IMR-90 (cell line): ENCODE measurements around the gene IGF1R. TPM values are rescaled to one million over a fixed set of nuclear protein-coding genes. Genes with fewer than 3 reads are reported as not detected.

ENCODE experiments used
- ATAC-seq: fragments of 200-7000 bp; cut with Tn5 transposase; 2 replicates; pipeline ENCODE4 v1.9.1; 2020; ENCODE audit warnings: low read depth, mild to moderate bottlenecking, moderate library complexity
- BruUV-seq: library from RNA; stranded (reverse); fragments of 400-500 nt; replicated peaks from 2 replicates; lab custom pipeline; 2021; lab: Mats Ljungman, UMichigan
- CTCF ChIA-PET: fragments of 300-600 bp; formaldehyde crosslinking; extraction: SDS; loops from one replicate; lab custom pipeline; 2021; ENCODE audit warnings: antibody characterized with exemption; lab: Yijun Ruan, JAX
- POLR2A ChIA-PET: fragments of 300-600 bp; sonication (Branson Sonifier 250); formaldehyde crosslinking; loops from one replicate; lab custom pipeline; 2022; ENCODE audit warnings: antibody characterized with exemption; ENCODE audit not compliant: unreplicated experiment; lab: Charles Lee
- DNase-seq: peaks from one replicate; pipeline ENCODE4 v3.0.0; 2013
- H2AFZ ChIP-seq: replicated peaks from 2 replicates; pipeline ENCODE3; 2013; ENCODE audit warnings: low read length, mild to moderate bottlenecking; ENCODE audit not compliant: poor library complexity
- H2AK5ac ChIP-seq: 2 replicates; pipeline ENCODE4 v1.6.1; 2013; ENCODE audit warnings: low read depth, low read length, inconsistent platforms
- H2AK9ac ChIP-seq: replicated peaks from 2 replicates; pipeline ENCODE3; 2013; ENCODE audit warnings: mild to moderate bottlenecking, low read depth, low read length, moderate library complexity; ENCODE audit not compliant: poor library complexity
- H2BK120ac ChIP-seq: 2 replicates; pipeline ENCODE4 v1.6.1; 2013; ENCODE audit warnings: low read depth, low read length, inconsistent platforms
- H2BK15ac ChIP-seq: 3 replicates; pipeline ENCODE4 v1.6.1; 2013; ENCODE audit warnings: low read depth, low read length, inconsistent platforms
- H2BK20ac ChIP-seq: 2 replicates; pipeline ENCODE4 v1.6.1; 2013; ENCODE audit warnings: low read depth, mild to moderate bottlenecking, inconsistent platforms, low read length, moderate library complexity
- H2BK5ac ChIP-seq: 2 replicates; pipeline ENCODE4 v1.6.1; 2013; ENCODE audit warnings: mild to moderate bottlenecking, low read depth, low read length, inconsistent platforms; ENCODE audit not compliant: poor library complexity, severe bottlenecking
- H3K14ac ChIP-seq: replicated peaks from 2 replicates; pipeline ENCODE4 v1.6.1; 2013; ENCODE audit warnings: low read depth, low read length, inconsistent platforms
- H3K18ac ChIP-seq: 2 replicates; pipeline ENCODE4 v1.6.1; 2013; ENCODE audit warnings: low read depth, low read length, control low read depth
- H3K23ac ChIP-seq: 2 replicates; pipeline ENCODE4 v1.6.1; 2013; ENCODE audit warnings: low read depth, low read length, inconsistent platforms
- H3K27ac ChIP-seq: 2 replicates; pipeline ENCODE4 v1.5.1; 2013; ENCODE audit warnings: mild to moderate bottlenecking, control low read depth, low read length; ENCODE audit not compliant: insufficient read depth
- H3K27me3 ChIP-seq: 2 replicates; pipeline ENCODE4 v1.6.1; 2013; ENCODE audit warnings: low read length; ENCODE audit not compliant: control insufficient read depth, insufficient read depth
- H3K36me3 ChIP-seq: 2 replicates; pipeline ENCODE4 v1.6.1; 2013; ENCODE audit warnings: low read length, mixed read lengths; ENCODE audit not compliant: control insufficient read depth, insufficient read depth
- H3K4ac ChIP-seq: 2 replicates; pipeline ENCODE4 v1.6.1; 2013; ENCODE audit warnings: low read depth, low read length, inconsistent platforms
- H3K4me1 ChIP-seq: 2 replicates; pipeline ENCODE4 v1.6.1; 2013; ENCODE audit warnings: low read length, mixed read lengths; ENCODE audit not compliant: control insufficient read depth, insufficient read depth
- H3K4me2 ChIP-seq: 2 replicates; pipeline ENCODE4 v1.6.1; 2013; ENCODE audit warnings: low read depth, mild to moderate bottlenecking, control low read depth, low read length, moderate library complexity
- H3K4me3 ChIP-seq: 2 replicates; pipeline ENCODE4 v1.5.1; 2013; ENCODE audit warnings: low read depth, mild to moderate bottlenecking, control low read depth, low read length, moderate library complexity; ENCODE audit not compliant: insufficient read depth
- H3K56ac ChIP-seq: 2 replicates; pipeline ENCODE4 v1.6.1; 2013; ENCODE audit warnings: low read length, inconsistent platforms; ENCODE audit not compliant: insufficient read depth; ENCODE audit errors: extremely low read depth
- H3K79me1 ChIP-seq, 2 experiments: 2 replicates each; pipeline ENCODE4 v1.6.1; 2013; ENCODE audit warnings: low read length in 2 of 2, inconsistent platforms in 1 of 2, low read depth in 1 of 2
- H3K9ac ChIP-seq: 2 replicates; pipeline ENCODE4 v1.6.1; 2013; ENCODE audit warnings: low read depth, low read length, control low read depth
- H3K9me1 ChIP-seq: 2 replicates; pipeline ENCODE4 v1.6.1; 2013; ENCODE audit warnings: low read length, inconsistent platforms; ENCODE audit not compliant: insufficient read depth
- H3K9me3 ChIP-seq: 2 replicates; pipeline ENCODE4 v1.6.1; 2013; ENCODE audit warnings: low read length; ENCODE audit not compliant: control insufficient read depth, insufficient read depth
- H4K20me1 ChIP-seq: 2 replicates; pipeline ENCODE4 v1.6.1; 2013; ENCODE audit warnings: low read length, inconsistent platforms; ENCODE audit not compliant: insufficient read depth
- H4K5ac ChIP-seq: 2 replicates; pipeline ENCODE4 v1.6.1; 2013; ENCODE audit warnings: mild to moderate bottlenecking, low read depth, low read length, control low read depth
- H4K8ac ChIP-seq, 2 experiments: 2 replicates each; pipeline ENCODE4 v1.6.1; 2013; ENCODE audit warnings: low read depth in 2 of 2, low read length in 2 of 2, control low read depth in 1 of 2, inconsistent platforms in 1 of 2
- H4K91ac ChIP-seq: 2 replicates; pipeline ENCODE4 v1.6.1; 2013; ENCODE audit warnings: low read depth, low read length, inconsistent platforms; ENCODE audit not compliant: insufficient read depth
- BHLHE40 ChIP-seq: fragments of 150-350 bp; IDR thresholded peaks from 2 replicates; pipeline ENCODE4 v1.6.1; 2016; ENCODE audit warnings: mild to moderate bottlenecking, low read depth, low read length
- CEBPB ChIP-seq: IDR thresholded peaks from 2 replicates; pipeline ENCODE4 v1.6.1; 2012; ENCODE audit warnings: low read depth, low read length, improper control_type of control experiment
- CHD1 ChIP-seq: IDR thresholded peaks from 2 replicates; pipeline ENCODE4 v1.6.1; 2012; ENCODE audit warnings: low read depth, low read length, improper control_type of control experiment
- FOS ChIP-seq: fragments of 150-350 bp; IDR thresholded peaks from 2 replicates; pipeline ENCODE4 v1.6.1; 2016; ENCODE audit warnings: low read depth, low read length
- MAFK ChIP-seq: IDR thresholded peaks from 2 replicates; pipeline ENCODE4 v1.6.1; 2012; ENCODE audit warnings: low read depth, low read length, improper control_type of control experiment
- MAZ ChIP-seq: IDR thresholded peaks from 2 replicates; pipeline ENCODE4 v1.6.1; 2012; ENCODE audit warnings: low read depth, mild to moderate bottlenecking, low read length, improper control_type of control experiment, moderate library complexity, borderline replicate concordance
- MXI1 ChIP-seq: IDR thresholded peaks from 2 replicates; pipeline ENCODE4 v1.6.1; 2012; ENCODE audit warnings: low read depth, mild to moderate bottlenecking, low read length, moderate library complexity, borderline replicate concordance
- NFE2L2 ChIP-seq: fragments of 150-350 bp; IDR thresholded peaks from 2 replicates; pipeline ENCODE4 v1.6.1; 2016; ENCODE audit warnings: low read depth, mild to moderate bottlenecking, low read length
- POLR2A ChIP-seq: IDR thresholded peaks from 2 replicates; pipeline ENCODE4 v1.6.1; 2012; ENCODE audit warnings: mild to moderate bottlenecking, low read depth, low read length
- RAD21 ChIP-seq: IDR thresholded peaks from 2 replicates; pipeline ENCODE4 v1.6.1; 2012; ENCODE audit warnings: low read length, improper control_type of control experiment
- RCOR1 ChIP-seq: IDR thresholded peaks from 2 replicates; pipeline ENCODE4 v1.6.1; 2012; ENCODE audit warnings: mild to moderate bottlenecking, low read length, improper control_type of control experiment; ENCODE audit not compliant: insufficient replicate concordance
- WGBS, 2 experiments: methylation state at CpG; one replicate each; pipeline versions ENCODE4 v1.1.5 to v1.1.7; 2013; ENCODE audit warnings: missing lambda C conversion rate in 2 of 2; ENCODE audit not compliant: insufficient read length in 1 of 2; ENCODE audit errors: extremely low coverage in 2 of 2; 5-methylcytosine and 5-hydroxymethylcytosine counted together
- dilution Hi-C: fragments of 300-500 bp; cut with HindIII; formaldehyde crosslinking; loops from one replicate; pipeline ENCODE4 v1.14.3; 2018; ENCODE audit warnings: low sequenced_read_pairs; ENCODE audit not compliant: unreplicated experiment
- in situ Hi-C: fragments of 300-500 bp; cut with MboI; formaldehyde crosslinking; loops from 3 replicates; pipeline ENCODE4 v1.14.3; 2019; ENCODE audit warnings: low sequenced_read_pairs, inconsistent platforms, mixed read lengths
- intact Hi-C: fragments of 100-400 bp; cut with micrococcal nuclease; formaldehyde crosslinking; loops from 2 replicates; pipeline ENCODE4 v1.10.0; 2022
- polyA plus RNA-seq, 3 experiments: library from polyadenylated mRNA; depleted of rRNA; stranded (reverse); fragments of >200 nt; gene quantifications; 2 replicates each; pipeline ENCODE4 v1.2.3, GENCODE V29; 2012; ENCODE audit warnings: low replicate concordance in 1 of 3
- total RNA-seq: library from RNA; depleted of rRNA; stranded (reverse); fragments of >200 nt; gene quantifications from 2 replicates; pipeline ENCODE4 v1.2.3, GENCODE V29; 2012
- TF ChIP-seq, protein P1 (sequence below): fragments of 150-350 bp; IDR thresholded peaks from 2 replicates; pipeline ENCODE4 v1.6.1; 2016; ENCODE audit warnings: low read depth, mild to moderate bottlenecking, low read length, moderate library complexity, borderline replicate concordance

Gene IGF1R
- total and polyA plus RNA-seq, 2 of the 4 experiments (the other 2 are of a cell fraction), result 24.0 to 24.9 TPM

DNA sequence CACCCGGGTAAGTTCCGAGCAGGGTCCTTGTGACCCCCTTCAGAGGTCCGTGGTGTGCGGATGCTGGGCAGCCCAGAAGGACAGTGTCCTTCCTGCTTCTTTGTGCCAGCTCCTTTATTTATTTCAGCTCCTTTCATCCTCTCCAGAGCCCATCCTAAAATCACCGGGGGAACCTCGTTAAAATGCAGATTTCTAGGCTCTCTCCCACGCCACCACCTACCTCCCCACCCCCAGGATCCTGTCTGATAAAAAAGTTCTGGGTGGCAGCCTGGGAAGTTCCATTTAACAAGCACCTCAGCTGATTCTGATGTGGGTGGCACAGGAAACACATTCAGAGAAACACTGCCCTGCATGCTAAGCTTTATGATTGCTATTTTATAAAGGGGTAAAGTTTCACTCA is 12.5 kb upstream of the IGF1R start:
- Histone ChIP-seq H3K4me2 (no peak overlapping the region), H2BK15ac (no peak overlapping the region), H3K4me1 (no peaks in the 10 kb centered on the region), H3K18ac (no peak overlapping the region), H3K4ac (no peak overlapping the region), H2BK120ac (no peak overlapping the region), H3K23ac (no peak overlapping the region), H3K27ac (no peak overlapping the region), H2AK5ac (no peak overlapping the region), H2BK5ac (no peak overlapping the region), H2AFZ (no peak overlapping the region), H3K9me1 (no peaks in the 10 kb centered on the region), H4K8ac (no peak overlapping the region), H4K91ac (no peak overlapping the region), H3K4me3 (no peak overlapping the region), H3K14ac (no peak overlapping the region), H3K9ac (no peak overlapping the region), H3K27me3 (peaks cover 44% of the 10 kb centered on the region), H2AK9ac (no peak overlapping the region), H2BK20ac (no peak overlapping the region), H3K9me3 (no peaks in the 10 kb centered on the region), H3K79me1 (no peaks in the 10 kb centered on the region), H3K56ac (no peak overlapping the region), H3K36me3 (no peaks in the 10 kb centered on the region), H4K5ac (no peak overlapping the region), H4K20me1 (no peaks in the 10 kb centered on the region)
- ChIA-PET POLR2A (no interaction called here), CTCF (interaction anchor here (0.6 to 1.6 kb wide), 2 partner anchors 117 to 221 kb away, joined by 4 to 5 read pairs; no protein-coding TSS in a partner anchor)
- dilution Hi-C loops (no loop called here), intact Hi-C loops (no loop called here), in situ Hi-C loops (no loop called here)
- DNase-seq, result no peak
- no peak for ATAC-seq
- no TSS peak for BruUV-seq
- TF ChIP-seq CEBPB, result no peak
- no peak for TF ChIP-seq MAFK
- TF ChIP-seq RAD21, result no peak
- TF ChIP-seq CHD1, result no peak
- TF ChIP-seq POLR2A, result no peak
- no peak for TF ChIP-seq RCOR1
- no peak for TF ChIP-seq MXI1
- TF ChIP-seq BHLHE40, result no peak
- TF ChIP-seq, protein P1, sequence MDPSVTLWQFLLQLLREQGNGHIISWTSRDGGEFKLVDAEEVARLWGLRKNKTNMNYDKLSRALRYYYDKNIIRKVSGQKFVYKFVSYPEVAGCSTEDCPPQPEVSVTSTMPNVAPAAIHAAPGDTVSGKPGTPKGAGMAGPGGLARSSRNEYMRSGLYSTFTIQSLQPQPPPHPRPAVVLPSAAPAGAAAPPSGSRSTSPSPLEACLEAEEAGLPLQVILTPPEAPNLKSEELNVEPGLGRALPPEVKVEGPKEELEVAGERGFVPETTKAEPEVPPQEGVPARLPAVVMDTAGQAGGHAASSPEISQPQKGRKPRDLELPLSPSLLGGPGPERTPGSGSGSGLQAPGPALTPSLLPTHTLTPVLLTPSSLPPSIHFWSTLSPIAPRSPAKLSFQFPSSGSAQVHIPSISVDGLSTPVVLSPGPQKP, result no peak
- TF ChIP-seq NFE2L2, result no peak
- TF ChIP-seq FOS, result no peak
- no peak for TF ChIP-seq MAZ
- WGBS, 2 experiments, result no CpG with 5 or more reads among the region's 7 CpGs
